Stimulated activated CD8-positive, alpha-beta memory T cell treated with anti-CD3 and anti-CD28 coated beads, Interleukin-15, amount 100 ng/mL, for 4 hours (primary cell): ENCODE measurements around the gene SDR42E2.
A peak's percentile ranks its signal among the peaks of the same experiment; 100 is the strongest.
"Not testable (repeated sequence)": the region's sequence is repeated elsewhere in the genome, so short reads cannot be mapped to it uniquely, and the experiment has no call there.

Experiments used
- DNase-seq, 2 donors: peaks; one replicate each; pipeline ENCODE4 v3.0.0-alpha.2; 2020; ENCODE audit warnings: low read depth in 2 of 2

Gene SDR42E2

DNA sequence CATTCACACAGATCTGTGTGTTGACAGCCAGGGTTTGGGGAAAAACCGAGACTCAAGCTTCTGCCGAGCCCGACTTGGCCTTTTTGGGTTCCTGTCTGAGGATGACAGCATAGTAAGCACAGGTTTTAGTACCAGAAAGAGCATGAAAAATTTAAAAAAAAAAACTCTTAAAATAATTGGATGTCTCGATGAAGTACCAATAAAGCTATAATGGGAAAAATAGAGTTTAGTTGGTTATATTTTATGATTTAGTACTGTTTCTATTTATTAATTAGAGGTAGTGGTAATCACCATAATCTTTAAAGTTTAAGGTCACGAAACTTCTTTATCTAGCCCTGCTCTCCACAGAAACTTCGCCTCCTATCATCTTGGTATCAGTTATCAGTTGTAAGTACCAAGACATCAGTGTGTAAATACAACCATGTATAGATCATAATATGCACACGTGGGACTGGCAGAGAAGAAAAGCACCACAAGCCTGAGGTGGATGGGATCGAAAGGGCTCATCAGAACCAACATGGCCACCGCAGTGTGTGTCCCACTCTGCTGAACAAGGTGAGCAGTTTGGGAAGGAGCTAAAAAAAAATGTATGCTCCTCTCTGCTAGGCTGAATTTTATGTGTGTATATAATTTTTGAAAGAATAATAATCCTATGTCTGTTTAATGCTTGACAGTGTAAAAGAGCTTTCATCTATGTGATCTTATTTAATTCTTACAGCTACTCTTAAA, 29.4 kb downstream of the SDR42E2 start:
- no peak for DNase-seq

DNA sequence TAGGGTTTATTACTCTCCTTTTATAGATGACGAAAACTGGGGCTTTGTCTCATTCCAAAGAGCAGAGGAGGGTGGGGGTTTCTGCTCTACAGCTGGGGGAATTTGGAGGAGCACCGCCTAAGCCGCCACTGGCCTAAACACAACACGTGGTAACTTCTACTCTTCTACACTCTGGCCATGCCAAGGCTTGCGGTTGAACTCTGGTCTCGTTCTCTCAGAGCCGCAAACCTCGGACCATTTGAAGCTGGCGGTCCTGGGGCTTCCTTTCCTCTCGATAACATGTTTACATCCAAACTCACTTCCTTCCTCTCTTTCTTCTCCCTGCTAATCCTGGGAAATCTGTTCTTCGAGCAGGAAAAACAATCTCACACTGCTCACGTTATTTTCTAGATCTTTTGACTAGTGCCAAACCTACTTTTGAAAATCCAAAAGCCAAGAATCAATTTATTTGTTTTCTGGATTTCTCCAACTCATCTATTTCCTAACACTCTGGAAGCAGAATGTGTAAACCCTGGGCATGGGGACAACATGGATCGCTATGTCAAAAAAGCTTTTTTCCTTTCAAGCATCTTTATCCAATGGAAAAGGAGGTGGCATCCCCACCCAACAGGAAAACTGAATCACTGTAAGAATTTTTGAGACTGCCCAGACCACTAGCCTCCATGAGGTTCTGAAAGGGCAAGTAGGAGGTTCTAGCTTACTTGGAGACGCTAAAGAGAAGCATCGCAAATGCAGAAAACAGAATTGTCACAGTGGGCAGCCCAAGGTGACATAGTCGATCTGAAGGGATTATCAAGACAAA, 30.2 kb downstream of the SDR42E2 start:
- DNase-seq, result peak; percentile 53 to 60

DNA sequence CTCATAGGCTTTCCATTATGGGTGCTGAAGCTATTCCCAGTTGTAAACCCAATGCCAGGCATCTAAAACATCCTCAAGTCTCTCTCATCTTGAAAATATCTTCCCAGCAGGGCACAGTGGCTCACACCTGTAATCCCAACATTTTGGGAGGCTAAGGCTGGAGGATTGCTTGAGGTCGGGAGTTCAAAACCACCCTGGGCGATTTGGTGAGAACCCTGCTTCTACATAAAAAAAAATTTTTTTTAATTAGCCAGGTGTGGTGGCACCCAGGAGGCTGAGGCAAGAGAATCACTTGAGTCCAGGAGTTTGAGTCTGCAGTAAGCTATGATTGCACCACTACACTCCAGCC, 30.7 kb downstream of the SDR42E2 start:
- no peak for DNase-seq

GRCh38 chr16:22194707-22195444, 32.6 kb downstream of the SDR42E2 start:
- no peak for DNase-seq

GRCh38 chr16:22195445-22195694, 33.1 kb downstream of the SDR42E2 start:
- no peak for DNase-seq

GRCh38 chr16:22195695-22196558, 33.6 kb downstream of the SDR42E2 start:
- DNase-seq, result peak; percentile 75 to 80

- DNase-seq, result not testable (repeated sequence)
Observed at GRCh38 chr16:22196559-22197168, 34.4 kb downstream of the SDR42E2 start.

DNA sequence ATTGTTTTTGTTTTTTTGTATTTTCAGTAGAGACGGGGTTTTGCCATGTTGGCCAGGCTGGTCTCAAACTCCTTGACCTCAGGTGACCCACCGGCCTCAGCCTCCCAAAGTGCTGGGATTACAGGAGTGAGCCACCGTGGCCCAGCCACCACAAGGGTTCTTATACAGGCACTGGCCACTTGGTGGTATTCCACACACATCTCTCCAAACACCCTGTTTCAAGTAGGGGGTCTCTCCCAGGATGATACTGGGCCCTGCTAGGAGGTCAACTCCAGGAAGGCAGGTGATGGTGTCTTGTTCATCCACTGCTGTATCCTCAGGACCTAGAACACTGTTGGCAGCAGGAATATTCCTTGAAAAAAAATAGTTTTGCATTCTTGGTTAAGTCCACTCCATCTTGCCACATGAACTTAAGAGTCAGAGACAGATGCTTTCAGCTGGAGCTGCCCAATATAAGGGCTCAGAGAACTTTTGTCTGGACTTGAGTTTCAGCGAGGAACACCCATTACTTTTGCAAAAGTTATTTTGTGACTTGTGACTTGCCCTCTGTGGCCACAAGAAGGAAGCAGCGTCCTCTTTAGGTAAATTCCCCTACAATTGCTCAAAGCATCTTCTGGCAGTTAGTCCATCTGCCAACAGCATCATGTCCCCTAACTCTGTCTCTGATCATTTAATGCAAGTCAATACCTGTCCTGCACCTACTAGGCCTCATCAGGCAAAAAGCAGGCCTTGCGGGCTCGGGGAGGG, 36.4 kb downstream of the SDR42E2 start:
- no peak for DNase-seq

DNA sequence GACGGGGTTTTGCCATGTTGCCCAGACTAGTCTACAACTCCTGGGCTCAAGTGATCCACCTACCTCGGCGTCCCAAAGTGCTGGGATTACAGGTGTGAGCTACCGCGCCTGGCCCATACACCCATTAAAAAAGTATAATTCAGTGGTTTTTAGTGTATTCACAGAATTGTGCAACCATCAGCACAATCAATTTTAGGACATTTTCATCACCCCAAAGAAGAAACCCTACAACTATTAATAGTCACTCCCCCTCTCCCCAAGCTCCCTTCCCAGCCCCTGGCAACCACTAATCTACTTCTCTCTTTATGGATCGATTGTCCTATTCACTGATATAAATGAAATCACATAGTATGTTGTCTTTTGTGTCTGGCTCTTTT, 39.9 kb downstream of the SDR42E2 start:
- DNase-seq, result no peak

DNA sequence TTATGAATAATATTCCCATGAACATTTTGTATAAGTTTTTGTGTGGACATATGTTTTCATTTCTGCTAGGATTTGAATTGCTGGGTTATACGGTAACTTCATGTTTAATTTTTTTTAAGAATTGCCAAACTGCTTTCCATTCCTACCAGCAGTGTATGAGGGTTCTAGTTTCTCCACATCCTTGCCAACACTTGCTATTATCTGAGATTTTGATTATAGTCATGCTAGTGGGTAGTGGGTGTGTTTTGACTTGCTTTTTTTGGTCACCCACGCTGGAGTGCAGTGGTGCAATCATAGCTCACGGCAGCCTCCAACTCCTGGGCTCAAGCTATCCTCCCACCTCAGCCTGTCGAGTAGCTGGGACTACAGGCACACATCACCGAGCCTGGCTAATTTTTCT, 40.8 kb downstream of the SDR42E2 start:
- DNase-seq, result no peak

GRCh38 chr16:22204091-22204655, 41.9 kb downstream of the SDR42E2 start:
- no peak for DNase-seq

- no peak for DNase-seq
Observed at GRCh38 chr16:22205577-22206012, 43.3 kb downstream of the SDR42E2 start.

DNA sequence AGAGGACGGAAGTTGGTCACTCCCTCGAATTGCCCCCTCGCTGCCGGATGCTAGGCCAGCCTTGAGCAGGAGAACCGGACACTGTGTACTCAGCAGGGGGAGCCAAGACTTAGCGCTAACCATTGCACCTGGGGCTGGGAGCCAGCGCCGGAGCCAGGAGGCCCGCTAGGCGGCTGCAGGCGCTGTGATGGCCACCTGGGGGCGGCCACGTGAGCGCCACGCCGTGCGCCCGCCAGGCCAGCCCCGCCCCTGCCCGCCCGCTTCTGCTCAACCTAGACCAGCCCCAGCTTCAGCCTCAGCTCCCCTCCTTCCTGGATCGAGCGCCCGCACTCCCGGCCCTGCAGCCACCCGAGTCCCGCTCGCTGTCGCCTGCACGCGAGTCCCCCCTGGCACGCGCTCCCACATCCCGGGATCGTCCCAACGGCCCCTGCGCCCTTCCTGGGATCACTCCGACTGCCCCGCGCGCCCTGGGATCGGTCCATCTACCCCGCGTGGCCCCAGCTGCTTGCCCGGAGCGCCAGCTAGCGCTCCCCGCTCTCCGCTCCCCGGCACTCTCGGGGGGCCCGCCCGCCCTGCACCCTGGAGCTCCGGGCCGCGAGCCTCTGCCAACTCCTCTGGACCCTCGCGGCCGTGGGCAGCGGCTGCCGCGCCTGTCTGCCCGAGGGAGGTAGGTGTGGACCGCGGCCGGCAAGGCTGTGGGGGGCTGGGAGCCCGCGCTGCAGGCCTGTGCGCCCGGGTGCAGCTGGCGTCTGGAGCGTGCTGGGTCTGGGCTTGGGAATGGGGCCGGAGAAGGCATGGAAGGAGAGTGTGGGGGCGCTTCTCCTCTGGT, 43.9 kb downstream of the SDR42E2 start, which contains the start of gene EEF2K:
TSS of gene EEF2K (plus strand) at position 266 of the 829 bp plus-strand sequence. CDS start 19,452 bp downstream, outside the sequence.
- peak; percentile 64 to 73 for DNase-seq

GRCh38 chr16:22206842-22207714, 44.8 kb downstream of the SDR42E2 start:
- peak; percentile 63 to 67 for DNase-seq

- DNase-seq, result no peak
Observed at GRCh38 chr16:22207715-22208360, 45.5 kb downstream of the SDR42E2 start.

DNA sequence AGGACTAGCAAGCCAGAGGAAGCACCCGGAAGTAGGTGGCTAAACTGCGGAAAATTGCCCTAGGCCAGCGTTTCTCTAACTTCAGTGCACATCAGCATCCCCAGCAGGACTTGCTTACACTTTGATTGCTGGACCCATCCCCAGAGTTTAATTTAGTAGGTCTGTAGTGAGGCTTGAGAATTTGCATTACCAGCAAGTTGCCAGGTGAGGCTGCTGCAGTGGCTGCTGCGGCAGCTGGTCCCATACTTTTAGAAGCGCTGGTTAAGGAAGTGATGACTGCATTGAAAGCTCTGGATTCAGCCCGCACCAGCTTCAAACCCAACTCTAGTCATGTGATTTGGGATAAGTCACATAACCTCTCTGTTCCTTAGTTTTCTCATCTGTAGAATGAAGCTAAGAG, 48.0 kb downstream of the SDR42E2 start:
- DNase-seq, result no peak

GRCh38 chr16:22210854-22211253, 48.5 kb downstream of the SDR42E2 start:
- DNase-seq, result no peak

GRCh38 chr16:22213236-22213635, 50.9 kb downstream of the SDR42E2 start:
- DNase-seq, result no peak
